Nephron progenitor cell (in vitro differentiated cells): ENCODE measurements around the gene VIPR2.

Source experiments
- DNase-seq: peaks from one replicate; pipeline ENCODE4 v3.0.0; 2021
- H3K27ac Mint-ChIP-seq: 2 replicates; pipeline ENCODE4 v1.8.0; 2021; ENCODE audit warnings: mild to moderate bottlenecking, moderate library complexity, mixed read lengths
- H3K27me3 Mint-ChIP-seq: 2 replicates; pipeline ENCODE4 v1.8.0; 2021; ENCODE audit warnings: mild to moderate bottlenecking, low read depth, mixed read lengths; ENCODE audit not compliant: poor library complexity
- H3K36me3 Mint-ChIP-seq: 2 replicates; pipeline ENCODE4 v1.8.0; 2021; ENCODE audit warnings: low read depth, mixed read lengths
- H3K4me1 Mint-ChIP-seq: 2 replicates; pipeline ENCODE4 v1.8.0; 2021; ENCODE audit warnings: mixed read lengths
- H3K4me3 Mint-ChIP-seq: 2 replicates; pipeline ENCODE4 v1.8.0; 2021; ENCODE audit warnings: mild to moderate bottlenecking, moderate library complexity, mixed read lengths
- H3K9me3 Mint-ChIP-seq: 2 replicates; pipeline ENCODE4 v1.8.0; 2021; ENCODE audit warnings: mild to moderate bottlenecking, moderate library complexity, mixed read lengths
- TF ChIP-seq, protein P1 (sequence below): fragments of 200-600 bp; sonication (generic); IDR thresholded peaks from 2 replicates; pipeline ENCODE4 v1.5.0; 2021; ENCODE audit warnings: antibody characterized with exemption

VIPR2 gene

DNA sequence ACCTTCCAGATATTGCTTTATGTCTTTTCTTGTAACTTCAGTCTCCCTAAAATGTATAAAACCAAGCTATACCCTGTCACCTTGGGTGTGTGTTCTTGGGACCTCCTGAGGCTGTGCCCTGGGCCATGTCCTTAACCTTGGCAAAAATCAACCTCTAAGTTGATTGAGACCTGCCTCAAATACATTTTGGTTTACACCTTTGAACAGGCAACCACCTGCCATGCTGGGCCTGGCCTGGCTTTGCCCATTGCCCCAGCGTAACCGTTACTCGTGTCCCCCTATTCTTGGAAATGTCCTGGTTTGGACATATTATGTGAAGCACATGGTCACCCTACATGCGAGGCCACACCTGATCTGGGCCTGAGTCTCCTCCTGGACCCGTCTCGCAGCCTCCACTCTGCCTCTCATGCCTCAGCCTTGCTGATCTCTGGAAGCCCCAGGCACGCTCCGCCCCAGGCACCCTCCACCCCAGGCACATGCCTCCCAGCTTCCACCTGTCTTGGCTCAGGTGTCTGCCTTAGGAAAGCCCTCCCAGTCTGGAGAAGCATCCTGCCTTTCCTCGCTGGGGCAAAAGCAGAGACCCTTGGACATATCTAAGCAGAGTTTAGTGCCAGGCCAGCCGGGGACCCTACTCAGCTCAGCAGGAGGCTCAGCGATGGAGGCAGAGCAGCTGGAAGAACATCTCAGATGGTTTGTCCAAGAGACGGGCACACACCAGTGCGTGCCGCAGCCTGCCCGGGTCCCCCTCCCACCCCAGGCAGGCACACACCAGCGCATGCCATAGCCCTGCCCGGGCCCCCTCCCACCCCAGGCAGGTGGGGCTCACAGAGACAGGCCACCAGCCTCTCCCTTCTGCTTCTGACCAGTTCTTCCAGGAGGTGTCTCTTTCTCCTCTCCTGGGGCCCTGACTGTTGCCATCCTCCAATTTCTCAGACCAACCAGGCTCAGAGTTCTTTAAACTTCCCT is 4.0 kb upstream of the VIPR2 start:
- TF ChIP-seq, protein P1, sequence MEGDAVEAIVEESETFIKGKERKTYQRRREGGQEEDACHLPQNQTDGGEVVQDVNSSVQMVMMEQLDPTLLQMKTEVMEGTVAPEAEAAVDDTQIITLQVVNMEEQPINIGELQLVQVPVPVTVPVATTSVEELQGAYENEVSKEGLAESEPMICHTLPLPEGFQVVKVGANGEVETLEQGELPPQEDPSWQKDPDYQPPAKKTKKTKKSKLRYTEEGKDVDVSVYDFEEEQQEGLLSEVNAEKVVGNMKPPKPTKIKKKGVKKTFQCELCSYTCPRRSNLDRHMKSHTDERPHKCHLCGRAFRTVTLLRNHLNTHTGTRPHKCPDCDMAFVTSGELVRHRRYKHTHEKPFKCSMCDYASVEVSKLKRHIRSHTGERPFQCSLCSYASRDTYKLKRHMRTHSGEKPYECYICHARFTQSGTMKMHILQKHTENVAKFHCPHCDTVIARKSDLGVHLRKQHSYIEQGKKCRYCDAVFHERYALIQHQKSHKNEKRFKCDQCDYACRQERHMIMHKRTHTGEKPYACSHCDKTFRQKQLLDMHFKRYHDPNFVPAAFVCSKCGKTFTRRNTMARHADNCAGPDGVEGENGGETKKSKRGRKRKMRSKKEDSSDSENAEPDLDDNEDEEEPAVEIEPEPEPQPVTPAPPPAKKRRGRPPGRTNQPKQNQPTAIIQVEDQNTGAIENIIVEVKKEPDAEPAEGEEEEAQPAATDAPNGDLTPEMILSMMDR = no peak
- Mint-ChIP-seq H3K4me1 (peaks cover 5% of the 10 kb centered on the region), H3K4me3 (no peak overlapping the region), H3K27ac (no peak overlapping the region), H3K27me3 (peaks cover 12% of the 10 kb centered on the region), H3K36me3 (no peaks in the 10 kb centered on the region), H3K9me3 (no peaks in the 10 kb centered on the region)
- DNase-seq = no peak

DNA sequence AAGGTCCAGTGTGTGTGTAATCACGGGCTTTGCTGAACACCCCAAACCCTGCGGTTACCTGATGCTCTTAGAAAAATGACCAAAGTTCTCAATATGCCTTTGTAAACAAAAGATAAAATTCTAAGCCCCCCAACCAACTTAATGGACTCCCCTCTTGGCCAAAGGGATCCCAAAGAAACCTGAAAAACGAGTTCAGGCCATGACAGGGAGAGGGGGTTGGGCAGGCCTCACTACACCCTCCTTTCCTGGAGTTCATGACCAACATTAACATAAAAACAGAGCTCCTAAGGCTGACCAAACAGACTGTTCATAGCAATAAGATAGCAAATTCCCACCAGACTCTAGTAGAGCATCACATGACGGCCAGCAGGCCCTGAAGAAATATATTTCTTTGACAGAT is 3.0 kb upstream of the VIPR2 start:
- no peaks in the 10 kb centered on the region for H3K9me3 Mint-ChIP-seq
- TF ChIP-seq, protein P1 = no peak
- H3K36me3 Mint-ChIP-seq = no peaks in the 10 kb centered on the region
- H3K4me1 Mint-ChIP-seq = peaks cover 13% of the 10 kb centered on the region
- H3K27me3 Mint-ChIP-seq = peaks cover 17% of the 10 kb centered on the region
- H3K4me3 Mint-ChIP-seq = no peak overlapping the region
- H3K27ac Mint-ChIP-seq = no peak overlapping the region
- no peak for DNase-seq

DNA sequence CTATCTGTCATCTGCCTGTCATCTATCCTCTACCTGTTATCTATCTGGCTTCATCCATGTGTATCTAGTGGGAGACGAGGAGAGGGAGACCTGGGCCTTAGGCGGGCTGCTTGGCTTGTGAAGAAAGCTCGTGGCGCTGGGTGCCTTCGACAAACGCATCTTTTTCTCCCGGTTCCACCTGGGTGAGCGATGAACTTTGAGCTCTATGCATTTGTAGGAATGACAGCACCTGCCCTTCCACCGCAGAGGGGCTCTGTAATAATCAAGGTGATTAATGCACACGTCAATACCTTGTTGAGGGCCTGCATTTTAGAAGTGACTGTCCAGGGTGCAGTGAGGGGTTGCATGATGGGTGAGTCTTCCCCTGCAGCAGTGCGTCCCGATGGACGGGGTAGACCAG is 2.6 kb upstream of the VIPR2 start:
- no peak for DNase-seq
- no peaks in the 10 kb centered on the region for H3K9me3 Mint-ChIP-seq

DNA sequence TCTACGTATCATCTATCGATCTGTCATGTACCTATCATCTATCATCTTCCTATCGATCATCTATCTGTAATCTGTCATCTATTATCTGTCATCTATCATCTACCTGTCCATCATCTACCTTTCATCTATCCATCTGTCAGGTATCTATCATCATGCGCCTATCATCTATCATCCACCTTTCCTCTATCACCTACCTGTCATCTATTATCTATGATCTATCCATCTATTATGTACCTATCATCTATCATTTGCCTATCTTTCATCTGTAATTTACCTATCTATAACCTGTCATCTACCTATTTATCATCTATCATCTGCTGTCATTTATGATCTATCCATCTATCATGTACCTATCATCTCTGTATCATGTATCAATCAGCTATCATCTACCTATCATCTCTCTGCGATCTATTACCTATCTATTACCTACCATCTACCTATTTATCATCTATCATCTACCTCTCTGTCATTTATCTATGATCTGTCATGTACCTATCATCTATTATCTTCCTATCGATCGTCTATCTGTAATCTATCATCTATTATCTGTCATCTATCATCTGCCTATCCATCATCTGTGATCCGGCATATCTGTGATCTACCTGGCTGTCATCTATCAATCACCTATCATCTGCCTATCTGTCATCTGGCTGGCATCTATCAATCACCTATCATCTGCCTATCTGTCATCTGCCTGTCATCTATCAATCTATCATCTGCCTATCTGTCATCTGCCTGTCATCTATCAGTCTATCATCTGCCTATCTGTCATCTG is 1.6 kb upstream of the VIPR2 start:
- no peak overlapping the region for H3K27ac Mint-ChIP-seq
- DNase-seq = no peak
- H3K27me3 Mint-ChIP-seq = peaks cover 31% of the 10 kb centered on the region
- no peaks in the 10 kb centered on the region for H3K9me3 Mint-ChIP-seq
- no peak overlapping the region for H3K4me3 Mint-ChIP-seq
- H3K36me3 Mint-ChIP-seq = no peaks in the 10 kb centered on the region
- TF ChIP-seq, protein P1 = no peak
- peaks cover 25% of the 10 kb centered on the region for H3K4me1 Mint-ChIP-seq

More for the DNA sequence above, 2.6 kb upstream of the VIPR2 start:
- Mint-ChIP-seq H3K27ac (no peak overlapping the region), H3K4me3 (no peak overlapping the region), H3K27me3 (peaks cover 21% of the 10 kb centered on the region), H3K4me1 (peaks cover 15% of the 10 kb centered on the region), H3K36me3 (no peaks in the 10 kb centered on the region)
- TF ChIP-seq, protein P1 = no peak

DNA sequence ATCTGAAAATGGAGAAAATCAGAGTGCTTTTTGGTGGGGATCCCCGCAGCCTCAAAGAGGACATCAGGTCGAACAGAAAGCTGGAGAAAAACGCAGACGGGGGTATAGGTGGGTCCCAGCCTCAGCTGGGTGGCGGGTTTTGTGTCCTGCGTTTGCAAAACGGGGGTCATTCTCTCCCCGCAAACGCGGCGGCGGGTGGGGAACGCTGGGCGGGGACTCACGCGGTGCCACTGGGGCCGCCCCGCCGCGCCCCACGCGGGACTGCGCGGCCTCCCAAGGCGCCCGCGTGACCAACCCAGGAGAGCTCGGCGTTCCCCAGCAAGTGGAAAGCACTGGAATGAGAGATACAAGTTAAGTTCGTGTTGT is 806 bp upstream of the VIPR2 start:
- peak; percentile 17 for DNase-seq
- Mint-ChIP-seq H3K27me3 (peaks cover 39% of the 10 kb centered on the region), H3K36me3 (no peaks in the 10 kb centered on the region), H3K4me3 (peak overlapping the region; percentile 72), H3K9me3 (no peaks in the 10 kb centered on the region), H3K4me1 (peaks cover 29% of the 10 kb centered on the region), H3K27ac (no peak overlapping the region)
- TF ChIP-seq, protein P1 = no peak
